WTC11 (cell line): ENCODE data around the gene SLC16A13. TPM values are rescaled to one million over a fixed set of nuclear protein-coding genes. Genes with fewer than 3 reads are reported as not detected.

Experiments used
- ATAC-seq: fragments of 200-7000 bp; cut with Tn5 transposase; 2 replicates; pipeline ENCODE4 v1.10.0; 2021; ENCODE audit warnings: mild to moderate bottlenecking, moderate library complexity
- CTCF ChIA-PET: fragments of 300-600 bp; sonication (Branson Sonifier 250); formaldehyde crosslinking; loops from one replicate; lab custom pipeline; 2021; ENCODE audit warnings: antibody characterized with exemption; lab: Charles Lee
- POLR2A ChIA-PET: fragments of 350-600 bp; sonication (Branson Sonifier 250); formaldehyde crosslinking; loops from one replicate; lab custom pipeline; 2021; ENCODE audit warnings: antibody characterized with exemption; lab: Charles Lee
- DNase-seq: peaks from one replicate; pipeline ENCODE4 v3.0.0; 2021; ENCODE audit warnings: low spot score
- H3K27ac Mint-ChIP-seq: 2 replicates; pipeline ENCODE4 v1.8.0; 2021; ENCODE audit warnings: mixed read lengths
- H3K27me3 Mint-ChIP-seq: 2 replicates; pipeline ENCODE4 v1.8.0; 2021; ENCODE audit warnings: low read depth, mild to moderate bottlenecking, moderate library complexity, mixed read lengths
- H3K36me3 Mint-ChIP-seq: 2 replicates; pipeline ENCODE4 v1.8.0; 2021; ENCODE audit warnings: mixed read lengths
- H3K4me1 Mint-ChIP-seq: 2 replicates; pipeline ENCODE4 v1.8.0; 2022; ENCODE audit warnings: mixed read lengths
- H3K4me3 Mint-ChIP-seq: 2 replicates; pipeline ENCODE4 v1.8.0; 2021; ENCODE audit warnings: mild to moderate bottlenecking, moderate library complexity, mixed read lengths
- H3K9me3 Mint-ChIP-seq: 2 replicates; pipeline ENCODE4 v1.8.0; 2021; ENCODE audit warnings: mixed read lengths
- CBFB ChIP-seq: sonication (generic); formaldehyde crosslinking; IDR thresholded peaks from 2 replicates; pipeline ENCODE4 v1.8.1; 2022; ENCODE audit warnings: mild to moderate bottlenecking, low read depth, missing genetic modification reagents
- ELF4 ChIP-seq: sonication (generic); formaldehyde crosslinking; IDR thresholded peaks from 2 replicates; pipeline ENCODE4 v1.8.1; 2022; ENCODE audit warnings: low read depth, mild to moderate bottlenecking, moderate library complexity, missing genetic modification reagents
- GABPB1 ChIP-seq: sonication (generic); formaldehyde crosslinking; IDR thresholded peaks from 2 replicates; pipeline ENCODE4 v1.8.1; 2023; ENCODE audit warnings: mild to moderate bottlenecking, missing genetic modification reagents
- JAZF1 ChIP-seq: fragments of 250-450 bp; sonication (Bioruptor Pico); IDR thresholded peaks from 2 replicates; pipeline ENCODE4 v1.9.0; 2021; ENCODE audit warnings: moderate library complexity, mild to moderate bottlenecking, inconsistent platforms
- MYBL2 ChIP-seq: sonication (generic); formaldehyde crosslinking; IDR thresholded peaks from 2 replicates; pipeline ENCODE4 v1.8.1; 2023; ENCODE audit warnings: mild to moderate bottlenecking, moderate library complexity, missing genetic modification reagents
- NFATC4 ChIP-seq: fragments of 250-450 bp; sonication (Bioruptor Pico); IDR thresholded peaks from 2 replicates; pipeline ENCODE4 v1.9.0; 2021; ENCODE audit warnings: mild to moderate bottlenecking
- RELA ChIP-seq: sonication (generic); formaldehyde crosslinking; IDR thresholded peaks from 2 replicates; pipeline ENCODE4 v1.8.1; 2022; ENCODE audit warnings: missing genetic modification reagents, mild to moderate bottlenecking, borderline replicate concordance
- SMAD4 ChIP-seq: sonication (generic); formaldehyde crosslinking; IDR thresholded peaks from 2 replicates; pipeline ENCODE4 v1.8.0; 2022; ENCODE audit warnings: mild to moderate bottlenecking, missing genetic modification reagents
- TEAD4 ChIP-seq: sonication (generic); formaldehyde crosslinking; IDR thresholded peaks from 2 replicates; pipeline ENCODE4 v1.8.0; 2022; ENCODE audit warnings: mild to moderate bottlenecking, missing genetic modification reagents
- TP53 ChIP-seq: sonication (generic); formaldehyde crosslinking; IDR thresholded peaks from 2 replicates; pipeline ENCODE4 v1.8.1; 2023; ENCODE audit warnings: mild to moderate bottlenecking, missing genetic modification reagents
- ZNF121 ChIP-seq: sonication (generic); formaldehyde crosslinking; IDR thresholded peaks from 2 replicates; pipeline ENCODE4 v1.8.0; 2023; ENCODE audit warnings: missing genetic modification reagents
- ZNF138 ChIP-seq: sonication (generic); formaldehyde crosslinking; conservative IDR thresholded peaks from 2 replicates; pipeline ENCODE4 v1.8.1; 2022; ENCODE audit warnings: mild to moderate bottlenecking, moderate library complexity, missing genetic modification reagents
- ZNF317 ChIP-seq: sonication (generic); formaldehyde crosslinking; IDR thresholded peaks from 2 replicates; pipeline ENCODE4 v1.8.1; 2023; ENCODE audit warnings: low read depth, mild to moderate bottlenecking, moderate library complexity, missing genetic modification reagents, borderline replicate concordance
- ZNF671 ChIP-seq: fragments of 250-450 bp; sonication (Bioruptor Pico); IDR thresholded peaks from 2 replicates; pipeline ENCODE4 v1.8.0; 2021; ENCODE audit warnings: mild to moderate bottlenecking
- total RNA-seq: library from RNA; stranded (reverse); gene quantifications from 3 replicates; pipeline ENCODE4 v1.2.3, GENCODE V29; 2021
- TF ChIP-seq, protein P1 (sequence below): fragments of 200-600 bp; IDR thresholded peaks from 2 replicates; pipeline ENCODE4 v1.8.0; 2022; ENCODE audit warnings: antibody characterized with exemption
- TF ChIP-seq, protein P2 (sequence below): sonication (generic); formaldehyde crosslinking; IDR thresholded peaks from 2 replicates; pipeline ENCODE4 v1.8.0; 2023; ENCODE audit warnings: mild to moderate bottlenecking, missing genetic modification reagents
- TF ChIP-seq, protein P3 (sequence below): sonication (generic); formaldehyde crosslinking; IDR thresholded peaks from 2 replicates; pipeline ENCODE4 v1.8.1; 2023; ENCODE audit warnings: mild to moderate bottlenecking, missing genetic modification reagents, moderate library complexity
- TF ChIP-seq, protein P4 (sequence below): sonication (generic); formaldehyde crosslinking; IDR thresholded peaks from 2 replicates; pipeline ENCODE4 v1.8.0; 2022; ENCODE audit warnings: missing genetic modification reagents
- TF ChIP-seq, protein P5 (sequence below): sonication (generic); formaldehyde crosslinking; IDR thresholded peaks from 2 replicates; pipeline ENCODE4 v1.8.0; 2022; ENCODE audit warnings: mild to moderate bottlenecking, missing genetic modification reagents
- TF ChIP-seq, protein P6 (sequence below): fragments of 250-450 bp; sonication (Bioruptor Pico); IDR thresholded peaks from 2 replicates; pipeline ENCODE4 v1.8.0; 2021; ENCODE audit warnings: mild to moderate bottlenecking

Gene SLC16A13
- total RNA-seq, 1 experiment from 2014 or later: 5.2 TPM

DNA sequence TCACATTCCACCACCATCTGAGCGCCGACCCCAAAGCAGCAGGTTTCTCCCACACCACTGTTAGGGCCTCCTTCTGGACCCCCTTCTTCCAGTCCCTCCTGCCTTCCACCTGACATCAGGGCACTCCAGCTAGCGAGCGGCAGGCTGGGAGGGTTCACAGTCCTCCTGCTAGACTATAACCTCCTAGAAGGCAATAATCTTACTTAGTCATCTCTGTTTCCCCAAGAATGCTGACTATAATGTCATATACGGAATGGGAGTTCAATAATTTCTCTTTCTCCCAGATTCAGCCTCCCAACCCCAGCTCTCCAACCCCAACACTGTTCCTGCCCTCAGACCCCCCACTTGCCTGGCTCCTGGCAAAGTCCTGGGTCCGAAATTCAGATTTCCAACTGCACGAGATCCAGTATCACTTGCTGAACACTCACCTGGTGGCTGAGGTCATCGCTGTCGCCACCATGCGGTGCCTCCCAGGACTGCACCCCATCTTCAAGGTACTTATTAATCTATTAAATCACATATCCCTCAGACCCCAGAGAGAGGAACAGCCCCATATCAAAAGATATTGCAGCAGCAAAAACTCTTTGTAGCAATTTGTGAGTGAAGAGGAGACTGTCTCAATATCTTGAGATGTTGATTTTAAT is 34.4 kb upstream of the SLC16A13 start:
- ChIA-PET POLR2A (no interaction called here), CTCF (interaction anchor here (1.7 kb wide), 1 partner anchor 87 kb away, joined by 4 read pairs; no protein-coding TSS in a partner anchor)
- Mint-ChIP-seq H3K27me3 (peaks cover 9% of the 10 kb centered on the region), H3K36me3 (peaks cover 18% of the 10 kb centered on the region), H3K4me1 (0 out of 2 replicates have a peak, but pooled peaks cover 4% of the 10 kb centered on the region), H3K9me3 (no peaks in the 10 kb centered on the region), H3K27ac (no peak overlapping the region), H3K4me3 (no peak overlapping the region)
- peak; percentile 38; the same call in 1 of the 2 replicates for ATAC-seq
- peak; percentile 84 for DNase-seq
- TF ChIP-seq ZNF317 (CRISPR knock-in tag) (no peak), ZNF121 (no peak), TEAD4 (CRISPR knock-in tag) (no peak), CBFB (no peak), MYBL2 (CRISPR knock-in tag) (no peak), SMAD4 (no peak)
- TF ChIP-seq, protein P1, sequence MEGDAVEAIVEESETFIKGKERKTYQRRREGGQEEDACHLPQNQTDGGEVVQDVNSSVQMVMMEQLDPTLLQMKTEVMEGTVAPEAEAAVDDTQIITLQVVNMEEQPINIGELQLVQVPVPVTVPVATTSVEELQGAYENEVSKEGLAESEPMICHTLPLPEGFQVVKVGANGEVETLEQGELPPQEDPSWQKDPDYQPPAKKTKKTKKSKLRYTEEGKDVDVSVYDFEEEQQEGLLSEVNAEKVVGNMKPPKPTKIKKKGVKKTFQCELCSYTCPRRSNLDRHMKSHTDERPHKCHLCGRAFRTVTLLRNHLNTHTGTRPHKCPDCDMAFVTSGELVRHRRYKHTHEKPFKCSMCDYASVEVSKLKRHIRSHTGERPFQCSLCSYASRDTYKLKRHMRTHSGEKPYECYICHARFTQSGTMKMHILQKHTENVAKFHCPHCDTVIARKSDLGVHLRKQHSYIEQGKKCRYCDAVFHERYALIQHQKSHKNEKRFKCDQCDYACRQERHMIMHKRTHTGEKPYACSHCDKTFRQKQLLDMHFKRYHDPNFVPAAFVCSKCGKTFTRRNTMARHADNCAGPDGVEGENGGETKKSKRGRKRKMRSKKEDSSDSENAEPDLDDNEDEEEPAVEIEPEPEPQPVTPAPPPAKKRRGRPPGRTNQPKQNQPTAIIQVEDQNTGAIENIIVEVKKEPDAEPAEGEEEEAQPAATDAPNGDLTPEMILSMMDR: peak; percentile 76
- TF ChIP-seq, protein P2, sequence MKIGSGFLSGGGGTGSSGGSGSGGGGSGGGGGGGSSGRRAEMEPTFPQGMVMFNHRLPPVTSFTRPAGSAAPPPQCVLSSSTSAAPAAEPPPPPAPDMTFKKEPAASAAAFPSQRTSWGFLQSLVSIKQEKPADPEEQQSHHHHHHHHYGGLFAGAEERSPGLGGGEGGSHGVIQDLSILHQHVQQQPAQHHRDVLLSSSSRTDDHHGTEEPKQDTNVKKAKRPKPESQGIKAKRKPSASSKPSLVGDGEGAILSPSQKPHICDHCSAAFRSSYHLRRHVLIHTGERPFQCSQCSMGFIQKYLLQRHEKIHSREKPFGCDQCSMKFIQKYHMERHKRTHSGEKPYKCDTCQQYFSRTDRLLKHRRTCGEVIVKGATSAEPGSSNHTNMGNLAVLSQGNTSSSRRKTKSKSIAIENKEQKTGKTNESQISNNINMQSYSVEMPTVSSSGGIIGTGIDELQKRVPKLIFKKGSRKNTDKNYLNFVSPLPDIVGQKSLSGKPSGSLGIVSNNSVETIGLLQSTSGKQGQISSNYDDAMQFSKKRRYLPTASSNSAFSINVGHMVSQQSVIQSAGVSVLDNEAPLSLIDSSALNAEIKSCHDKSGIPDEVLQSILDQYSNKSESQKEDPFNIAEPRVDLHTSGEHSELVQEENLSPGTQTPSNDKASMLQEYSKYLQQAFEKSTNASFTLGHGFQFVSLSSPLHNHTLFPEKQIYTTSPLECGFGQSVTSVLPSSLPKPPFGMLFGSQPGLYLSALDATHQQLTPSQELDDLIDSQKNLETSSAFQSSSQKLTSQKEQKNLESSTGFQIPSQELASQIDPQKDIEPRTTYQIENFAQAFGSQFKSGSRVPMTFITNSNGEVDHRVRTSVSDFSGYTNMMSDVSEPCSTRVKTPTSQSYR (CRISPR knock-in tag): no peak
- TF ChIP-seq, protein P3, sequence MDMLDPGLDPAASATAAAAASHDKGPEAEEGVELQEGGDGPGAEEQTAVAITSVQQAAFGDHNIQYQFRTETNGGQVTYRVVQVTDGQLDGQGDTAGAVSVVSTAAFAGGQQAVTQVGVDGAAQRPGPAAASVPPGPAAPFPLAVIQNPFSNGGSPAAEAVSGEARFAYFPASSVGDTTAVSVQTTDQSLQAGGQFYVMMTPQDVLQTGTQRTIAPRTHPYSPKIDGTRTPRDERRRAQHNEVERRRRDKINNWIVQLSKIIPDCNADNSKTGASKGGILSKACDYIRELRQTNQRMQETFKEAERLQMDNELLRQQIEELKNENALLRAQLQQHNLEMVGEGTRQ (CRISPR knock-in tag): no peak

DNA sequence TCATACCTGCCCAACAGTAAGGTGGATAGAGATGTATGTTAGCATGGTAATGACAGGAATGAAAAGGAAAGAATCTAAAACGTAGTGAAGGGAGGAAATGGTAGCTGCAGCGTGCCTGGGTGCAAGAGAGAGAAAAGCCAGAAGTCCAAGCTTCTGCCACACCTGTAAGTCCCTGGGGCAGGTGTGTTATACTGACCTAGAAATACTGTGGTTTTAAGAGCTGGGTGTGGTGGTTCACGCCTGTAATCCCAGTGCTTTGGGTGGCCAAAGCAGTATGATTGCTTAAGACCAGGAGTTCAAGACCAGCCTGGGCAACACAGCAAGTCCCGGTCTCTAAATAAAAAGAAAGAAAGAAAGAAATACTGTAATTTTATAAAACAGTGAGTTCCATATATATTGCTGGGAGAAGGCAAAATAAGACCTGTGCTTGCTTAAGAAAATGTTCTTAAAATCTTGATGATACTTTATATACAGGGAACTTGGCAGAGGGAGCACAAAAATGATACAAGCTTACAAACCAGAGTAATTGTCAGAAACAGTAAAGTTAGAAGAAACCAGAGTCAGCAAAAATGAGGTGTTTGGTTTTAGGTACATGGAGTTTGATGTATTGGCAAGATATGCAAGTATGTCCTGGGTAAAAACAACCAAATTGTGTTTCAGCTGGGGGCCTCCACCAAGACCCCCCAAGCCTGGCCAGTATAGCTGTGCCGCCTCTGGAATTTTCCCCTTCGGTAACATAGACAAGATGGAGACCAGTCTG is 33.3 kb upstream of the SLC16A13 start:
- ATAC-seq (no peak), DNase-seq (no peak)
- Mint-ChIP-seq H3K27me3 (no peaks in the 10 kb centered on the region), H3K4me3 (no peak overlapping the region), H3K9me3 (no peaks in the 10 kb centered on the region), H3K27ac (no peak overlapping the region), H3K4me1 (no peaks in the 10 kb centered on the region), H3K36me3 (peaks cover 18% of the 10 kb centered on the region)
- POLR2A ChIA-PET: no interaction called here
- CTCF ChIA-PET: interaction anchor here (3.5 to 3.8 kb wide), 2 partner anchors 87 to 91 kb away, joined by 41 to 48 read pairs; no protein-coding TSS in a partner anchor
- no peak for TF ChIP-seq RELA (CRISPR knock-in tag)
- TF ChIP-seq, protein P4, sequence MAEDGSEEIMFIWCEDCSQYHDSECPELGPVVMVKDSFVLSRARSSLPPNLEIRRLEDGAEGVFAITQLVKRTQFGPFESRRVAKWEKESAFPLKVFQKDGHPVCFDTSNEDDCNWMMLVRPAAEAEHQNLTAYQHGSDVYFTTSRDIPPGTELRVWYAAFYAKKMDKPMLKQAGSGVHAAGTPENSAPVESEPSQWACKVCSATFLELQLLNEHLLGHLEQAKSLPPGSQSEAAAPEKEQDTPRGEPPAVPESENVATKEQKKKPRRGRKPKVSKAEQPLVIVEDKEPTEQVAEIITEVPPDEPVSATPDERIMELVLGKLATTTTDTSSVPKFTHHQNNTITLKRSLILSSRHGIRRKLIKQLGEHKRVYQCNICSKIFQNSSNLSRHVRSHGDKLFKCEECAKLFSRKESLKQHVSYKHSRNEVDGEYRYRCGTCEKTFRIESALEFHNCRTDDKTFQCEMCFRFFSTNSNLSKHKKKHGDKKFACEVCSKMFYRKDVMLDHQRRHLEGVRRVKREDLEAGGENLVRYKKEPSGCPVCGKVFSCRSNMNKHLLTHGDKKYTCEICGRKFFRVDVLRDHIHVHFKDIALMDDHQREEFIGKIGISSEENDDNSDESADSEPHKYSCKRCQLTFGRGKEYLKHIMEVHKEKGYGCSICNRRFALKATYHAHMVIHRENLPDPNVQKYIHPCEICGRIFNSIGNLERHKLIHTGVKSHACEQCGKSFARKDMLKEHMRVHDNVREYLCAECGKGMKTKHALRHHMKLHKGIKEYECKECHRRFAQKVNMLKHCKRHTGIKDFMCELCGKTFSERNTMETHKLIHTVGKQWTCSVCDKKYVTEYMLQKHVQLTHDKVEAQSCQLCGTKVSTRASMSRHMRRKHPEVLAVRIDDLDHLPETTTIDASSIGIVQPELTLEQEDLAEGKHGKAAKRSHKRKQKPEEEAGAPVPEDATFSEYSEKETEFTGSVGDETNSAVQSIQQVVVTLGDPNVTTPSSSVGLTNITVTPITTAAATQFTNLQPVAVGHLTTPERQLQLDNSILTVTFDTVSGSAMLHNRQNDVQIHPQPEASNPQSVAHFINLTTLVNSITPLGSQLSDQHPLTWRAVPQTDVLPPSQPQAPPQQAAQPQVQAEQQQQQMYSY (CRISPR knock-in tag): no peak
- no peak for TF ChIP-seq TP53 (CRISPR knock-in tag)
- no peak for TF ChIP-seq ZNF671 (CRISPR knock-in tag)
- TF ChIP-seq, protein P5, sequence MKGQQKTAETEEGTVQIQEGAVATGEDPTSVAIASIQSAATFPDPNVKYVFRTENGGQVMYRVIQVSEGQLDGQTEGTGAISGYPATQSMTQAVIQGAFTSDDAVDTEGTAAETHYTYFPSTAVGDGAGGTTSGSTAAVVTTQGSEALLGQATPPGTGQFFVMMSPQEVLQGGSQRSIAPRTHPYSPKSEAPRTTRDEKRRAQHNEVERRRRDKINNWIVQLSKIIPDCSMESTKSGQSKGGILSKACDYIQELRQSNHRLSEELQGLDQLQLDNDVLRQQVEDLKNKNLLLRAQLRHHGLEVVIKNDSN (CRISPR knock-in tag): no peak
- TF ChIP-seq ELF4 (CRISPR knock-in tag): no peak
- no peak for TF ChIP-seq GABPB1 (CRISPR knock-in tag)
- no peak for TF ChIP-seq NFATC4 (CRISPR knock-in tag)
- no peak for TF ChIP-seq TEAD4 (CRISPR knock-in tag)
- TF ChIP-seq ZNF138 (CRISPR knock-in tag): no peak
- TF ChIP-seq, protein P6, sequence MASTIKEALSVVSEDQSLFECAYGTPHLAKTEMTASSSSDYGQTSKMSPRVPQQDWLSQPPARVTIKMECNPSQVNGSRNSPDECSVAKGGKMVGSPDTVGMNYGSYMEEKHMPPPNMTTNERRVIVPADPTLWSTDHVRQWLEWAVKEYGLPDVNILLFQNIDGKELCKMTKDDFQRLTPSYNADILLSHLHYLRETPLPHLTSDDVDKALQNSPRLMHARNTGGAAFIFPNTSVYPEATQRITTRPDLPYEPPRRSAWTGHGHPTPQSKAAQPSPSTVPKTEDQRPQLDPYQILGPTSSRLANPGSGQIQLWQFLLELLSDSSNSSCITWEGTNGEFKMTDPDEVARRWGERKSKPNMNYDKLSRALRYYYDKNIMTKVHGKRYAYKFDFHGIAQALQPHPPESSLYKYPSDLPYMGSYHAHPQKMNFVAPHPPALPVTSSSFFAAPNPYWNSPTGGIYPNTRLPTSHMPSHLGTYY (CRISPR knock-in tag): no peak
- no peak for TF ChIP-seq JAZF1
